Measurements from ENCODE around the gene PLB1.
"Not testable (repeated sequence)": the region's sequence is repeated elsewhere in the genome, so short reads cannot be mapped to it uniquely, and the experiment has no call there.

The PLB1 gene

DNA sequence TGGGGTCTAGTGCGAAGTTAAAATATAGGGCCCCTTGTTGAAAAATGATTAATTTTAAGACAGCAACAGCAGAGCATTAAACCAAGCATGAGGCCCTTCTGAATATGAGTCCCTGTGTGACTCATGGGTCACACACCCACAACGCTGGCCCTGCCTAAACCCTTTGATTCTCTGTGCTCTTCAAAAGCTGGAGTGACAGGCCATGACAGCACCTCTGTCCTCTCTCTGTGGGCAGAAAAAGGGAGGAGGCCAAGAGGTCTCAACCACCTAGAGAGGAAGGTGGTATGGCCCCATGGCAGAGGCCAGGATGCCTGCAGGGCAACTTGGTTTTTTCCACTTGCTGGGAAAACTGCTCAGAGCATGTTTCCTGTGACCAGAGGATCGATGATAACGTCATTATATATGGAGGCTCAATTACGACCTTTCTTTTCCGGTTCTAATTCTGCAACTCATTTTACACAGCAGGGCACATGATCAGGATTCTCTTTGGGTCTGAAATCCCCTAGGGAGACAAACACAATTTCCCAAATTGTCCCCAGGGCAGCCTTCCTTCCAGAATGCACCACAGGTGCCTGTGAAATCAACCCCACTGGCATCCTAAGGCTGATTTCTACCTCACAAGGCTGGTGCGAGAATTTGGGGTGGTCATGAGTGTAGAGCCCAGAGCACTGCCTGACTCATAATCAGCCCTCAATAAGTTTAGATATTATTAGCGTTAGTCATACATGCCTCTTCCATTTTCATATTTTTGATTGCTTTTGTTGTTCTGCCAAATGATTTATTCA, 153.8 kb downstream of the PLB1 start:
- no peak for FAIRE-seq

DNA sequence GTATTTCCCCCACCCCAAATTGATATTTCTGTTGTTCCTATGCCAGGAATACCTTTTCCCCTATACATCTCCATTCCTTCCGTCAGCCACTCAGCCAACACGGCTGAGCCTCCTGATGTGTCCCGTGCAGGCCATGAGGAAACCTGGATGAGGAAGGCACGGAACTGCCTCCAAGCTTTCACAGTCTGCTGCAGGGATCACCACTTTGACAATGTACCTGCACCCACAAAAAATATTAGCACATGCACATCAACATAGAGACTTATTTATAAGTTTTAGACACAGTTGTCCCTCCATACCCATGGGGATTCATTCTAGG, 154.4 kb downstream of the PLB1 start:
- no peak for FAIRE-seq

DNA sequence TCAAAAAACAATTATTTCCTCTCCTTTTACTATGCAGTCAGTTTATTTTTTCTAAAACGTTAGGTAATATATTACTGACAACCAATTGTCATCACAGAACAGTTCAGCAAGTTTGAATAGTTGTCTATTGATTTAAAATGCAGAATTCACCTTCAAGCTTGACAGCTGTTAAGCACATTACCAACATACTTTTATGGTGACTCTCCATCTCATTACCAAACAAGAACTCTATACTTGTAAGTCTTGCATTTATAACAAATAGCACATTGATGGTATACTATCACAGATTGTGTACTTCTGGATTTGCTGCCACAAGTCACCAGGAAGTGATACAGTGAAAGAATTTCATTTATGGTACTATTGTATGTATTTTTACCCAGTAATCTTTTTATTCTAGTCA, 156.4 kb downstream of the PLB1 start:
- FAIRE-seq, result no peak

DNA sequence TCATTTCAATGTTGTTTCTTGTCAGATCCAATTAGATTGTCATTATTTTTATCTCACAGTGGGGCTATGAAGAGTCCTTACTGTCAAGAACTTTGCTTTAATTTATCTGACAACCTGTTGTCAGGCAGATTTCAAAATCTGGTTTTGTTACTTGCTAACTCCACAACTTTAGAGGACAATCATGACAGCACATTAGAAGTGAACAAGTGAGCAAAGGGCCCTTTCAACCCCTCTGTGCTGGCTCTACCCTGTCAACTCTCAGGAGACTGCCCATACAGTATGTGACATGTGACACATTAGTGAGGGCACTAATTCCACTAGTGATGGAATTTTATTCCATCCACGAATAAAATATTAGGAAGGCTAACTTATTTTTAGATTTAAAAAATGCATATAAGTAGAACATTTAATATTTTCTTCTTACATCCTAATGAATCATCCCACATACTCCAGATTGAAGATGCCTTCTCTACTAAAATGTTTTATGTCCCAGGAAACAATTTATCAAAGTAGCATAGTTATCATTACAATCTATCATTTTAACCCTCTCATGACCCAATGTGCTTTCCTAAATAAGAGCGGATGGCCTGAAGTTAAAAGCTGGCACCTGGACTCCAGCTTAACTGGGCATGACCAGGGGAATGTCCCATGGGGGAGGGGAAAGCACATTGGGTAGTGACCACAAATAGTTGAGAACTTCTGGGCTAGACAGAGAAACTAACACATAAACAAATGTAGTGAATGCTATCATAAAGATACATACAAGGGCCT, 158.2 kb downstream of the PLB1 start:
- FAIRE-seq, result no peak

DNA sequence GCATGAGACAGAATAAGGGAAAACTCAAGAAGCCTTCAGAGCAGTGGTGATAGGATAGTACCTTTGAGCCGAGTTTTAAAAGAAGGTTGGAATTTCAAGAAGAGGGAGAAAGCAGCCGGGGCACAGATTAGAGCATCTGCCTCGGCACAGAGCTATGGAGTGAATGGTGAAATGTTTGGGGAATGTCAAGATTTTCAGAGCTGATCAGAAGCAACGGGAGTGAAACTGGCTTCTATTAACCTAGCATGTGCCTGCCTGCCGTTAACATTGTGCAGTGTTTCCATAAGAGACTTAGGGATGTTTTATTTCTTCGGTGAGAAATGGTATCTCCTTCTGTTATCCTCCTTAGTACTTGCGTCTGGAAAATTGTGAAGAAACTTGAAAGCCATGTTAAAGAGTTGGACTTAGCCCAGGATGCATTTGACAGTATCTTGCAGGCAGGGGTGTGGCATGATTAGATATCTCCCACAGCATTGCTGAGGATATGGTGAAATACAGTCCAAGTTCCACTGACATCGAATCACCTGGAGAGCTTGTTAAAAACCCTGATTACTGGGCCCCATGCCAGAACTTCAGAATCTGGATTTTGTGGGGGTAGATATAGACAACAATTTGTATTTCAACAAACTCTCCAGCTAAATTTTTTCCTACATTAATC, 158.9 kb downstream of the PLB1 start:
- FAIRE-seq, result no peak

DNA sequence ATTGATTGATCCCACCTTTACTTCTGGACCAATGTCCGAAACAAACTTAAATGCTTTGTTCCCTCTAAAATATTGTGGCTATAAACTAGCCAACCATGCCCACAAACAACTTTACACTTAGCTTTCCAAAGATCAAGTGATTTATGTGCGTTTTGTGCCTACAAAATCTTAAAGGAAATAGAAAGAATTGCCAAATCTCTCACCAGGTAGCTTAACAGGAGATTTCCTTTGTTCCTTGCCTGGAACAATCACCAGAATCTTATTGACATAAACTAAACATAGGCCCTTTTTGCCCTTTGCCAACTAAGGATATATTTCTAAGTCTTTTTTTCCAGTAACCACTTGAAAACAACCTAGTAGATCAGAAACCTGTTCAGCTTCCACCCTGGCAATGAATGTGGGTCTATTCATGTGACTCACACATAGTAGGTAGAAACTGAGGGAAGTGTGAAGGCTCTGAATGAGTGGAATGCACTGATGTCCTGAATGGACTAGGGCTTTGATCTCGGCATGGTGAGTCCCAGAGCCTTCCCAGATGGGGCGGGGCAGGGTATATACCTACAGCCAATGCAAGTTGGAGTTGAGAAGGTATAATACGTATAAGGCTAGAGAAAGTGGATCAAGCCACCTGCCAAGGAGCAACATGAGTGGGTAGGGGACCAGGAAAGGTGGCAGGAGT, 161.2 kb downstream of the PLB1 start:
- no peak for FAIRE-seq

DNA sequence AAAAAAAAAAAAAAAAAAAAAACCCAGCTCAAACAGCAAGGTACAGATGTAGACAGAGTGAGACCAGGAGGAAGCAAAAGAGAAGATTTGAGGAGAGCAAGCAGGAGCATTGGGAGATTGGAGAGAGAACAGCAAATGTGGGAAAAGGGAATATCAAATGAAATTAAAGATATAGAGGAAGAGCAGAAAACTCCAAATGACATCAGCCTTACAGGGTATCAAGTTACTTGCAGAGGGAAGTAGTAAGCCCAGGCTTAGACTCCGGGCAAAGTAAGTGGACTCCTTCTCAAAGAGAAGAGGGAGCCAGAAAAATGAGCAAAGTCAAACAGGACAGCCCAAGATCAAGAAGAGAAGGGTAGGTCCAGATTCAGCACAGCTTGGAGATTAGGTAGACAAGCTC, 162.5 kb downstream of the PLB1 start:
- FAIRE-seq, result no peak

DNA sequence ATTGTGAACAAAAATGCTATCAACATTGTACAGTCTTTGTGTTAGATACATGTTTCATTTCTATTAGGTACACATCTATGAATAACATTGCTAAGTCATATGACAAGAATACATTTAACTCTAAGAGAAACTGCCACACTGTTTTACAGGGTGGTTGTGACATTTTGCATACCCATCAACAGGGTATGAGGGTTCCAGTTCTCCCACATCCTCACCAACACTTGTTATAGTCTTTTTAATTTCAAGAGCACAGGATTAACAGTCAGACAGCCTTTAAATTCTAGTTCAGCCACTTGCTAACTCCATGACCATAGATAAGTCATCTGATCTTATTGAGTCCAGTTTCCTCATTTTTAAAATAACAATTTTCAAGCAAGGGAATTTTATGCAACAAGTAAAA, 163.3 kb downstream of the PLB1 start:
- FAIRE-seq, result no peak

DNA sequence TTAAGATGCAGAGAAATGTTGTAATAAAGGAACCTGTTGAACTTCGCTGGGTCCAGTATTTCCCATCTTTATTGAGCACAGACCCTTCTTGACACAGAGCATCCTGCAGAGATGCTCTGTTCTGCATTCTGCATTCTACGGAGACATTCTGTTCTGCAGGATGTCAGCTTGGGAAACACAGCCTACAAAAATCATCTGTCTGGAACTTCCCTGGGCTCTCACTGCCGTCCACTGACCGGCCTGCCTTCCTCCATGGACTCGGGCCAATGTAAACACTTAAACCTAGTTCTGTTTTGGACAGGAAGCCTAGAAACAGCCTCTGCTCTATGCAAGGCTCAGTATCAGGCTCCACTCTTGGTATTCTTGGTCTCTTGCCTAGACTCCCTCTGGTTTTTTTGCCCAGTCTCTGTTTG, 165.7 kb downstream of the PLB1 start:
- FAIRE-seq, result no peak

DNA sequence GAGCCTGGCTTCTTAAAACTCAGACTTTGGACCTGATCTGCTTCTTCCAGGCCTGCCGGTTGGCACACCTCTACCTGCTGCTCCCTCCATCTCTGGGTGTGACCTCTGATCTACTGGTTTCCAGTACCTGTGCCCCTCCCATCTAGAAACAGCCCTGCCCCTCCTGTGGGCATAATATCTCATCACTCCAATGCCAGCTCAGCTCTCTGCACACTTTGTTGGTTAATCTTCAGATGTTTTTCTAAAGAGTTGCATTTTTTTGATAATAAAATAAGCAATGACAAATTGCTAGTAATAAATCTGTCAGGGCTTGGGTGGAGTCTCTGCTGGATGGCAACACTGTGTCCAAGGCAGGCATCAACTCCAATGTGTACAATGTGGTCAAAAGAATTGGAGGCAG, 166.2 kb downstream of the PLB1 start:
- no peak for FAIRE-seq

DNA sequence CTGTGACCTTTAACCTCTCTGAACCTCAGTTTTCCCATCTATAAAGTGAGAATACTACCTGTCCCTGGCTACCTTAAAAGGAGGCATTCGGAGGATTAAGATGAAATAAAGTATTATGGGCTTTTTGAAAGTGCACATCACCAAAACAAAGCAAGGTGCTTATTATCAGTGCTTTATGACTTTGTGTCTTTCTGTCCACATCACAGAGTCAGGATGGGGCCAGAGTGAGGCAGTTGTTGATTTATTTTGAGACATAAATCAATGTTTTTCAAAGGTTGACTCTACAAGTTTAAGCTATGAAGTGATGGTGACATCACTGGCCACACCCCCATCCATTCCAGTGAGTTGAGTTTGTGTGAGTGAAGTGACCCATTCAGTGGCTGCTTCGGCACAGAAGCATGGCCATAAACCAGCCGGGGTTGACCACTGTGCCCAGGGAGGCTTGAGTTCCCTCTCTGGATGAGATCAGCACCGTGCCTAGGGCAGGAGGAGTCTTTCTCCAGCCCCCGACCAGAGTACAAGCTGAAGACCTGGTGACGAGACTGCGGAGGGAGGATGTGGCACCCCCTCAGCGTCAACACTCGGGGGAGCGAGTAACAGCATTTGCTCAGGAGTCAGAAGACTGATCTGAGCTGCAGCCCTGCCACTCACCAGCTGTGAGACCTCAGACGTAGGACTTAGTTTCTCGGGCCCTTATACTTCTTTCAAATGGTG, 166.8 kb downstream of the PLB1 start:
- FAIRE-seq, result no peak

DNA sequence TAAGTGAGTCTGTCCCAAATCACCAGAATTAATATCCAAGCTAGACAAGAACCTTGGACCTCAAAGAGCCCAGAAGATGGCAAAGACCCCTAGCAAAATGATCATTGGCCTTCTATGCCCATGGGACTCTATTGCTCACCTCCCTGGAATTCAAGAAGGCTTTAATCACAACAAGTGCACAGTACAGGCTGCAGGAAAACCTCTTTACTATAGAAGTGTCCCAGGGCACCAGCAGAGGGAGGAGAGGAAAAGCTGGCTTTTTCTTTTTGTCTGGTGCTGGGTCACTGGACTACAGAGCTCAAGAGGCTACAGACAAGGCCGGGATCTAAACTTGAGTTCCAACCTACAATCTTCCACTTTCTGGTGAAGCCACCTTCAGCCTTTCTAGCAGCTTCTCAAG, 167.5 kb downstream of the PLB1 start:
- no peak for FAIRE-seq

DNA sequence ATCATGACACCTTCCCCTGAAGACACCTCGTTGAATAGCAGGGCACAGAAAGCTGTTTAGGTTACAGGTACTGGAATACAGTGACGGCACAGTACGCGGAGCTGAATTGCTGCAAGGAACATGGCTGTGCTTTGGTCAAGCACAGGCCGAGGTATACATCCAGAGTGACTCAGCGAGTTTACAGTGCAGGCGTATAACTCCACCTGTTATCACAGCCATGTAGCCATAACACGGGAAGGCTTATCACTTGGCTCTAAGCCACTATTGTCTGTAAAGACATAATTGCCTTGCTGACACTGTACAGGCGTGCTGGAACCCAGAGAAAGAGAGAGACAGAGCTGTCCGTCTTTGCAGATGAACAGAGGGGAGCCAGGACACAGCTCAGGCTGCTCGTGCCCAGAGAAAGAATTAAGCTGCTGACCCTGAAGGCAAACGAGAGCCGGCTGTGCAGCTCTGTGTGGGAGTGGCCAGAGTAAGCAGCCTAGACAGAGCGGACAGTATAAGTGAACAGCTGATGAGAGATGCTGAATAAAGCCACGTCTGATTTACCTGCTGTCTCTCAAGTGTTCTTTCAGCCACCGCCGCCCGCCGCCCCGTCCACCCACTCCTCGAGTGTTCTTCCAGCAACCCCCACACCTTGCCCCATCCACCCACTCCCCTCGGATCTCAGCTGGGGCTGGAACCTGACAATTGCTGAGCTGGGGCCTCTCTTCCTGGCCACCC, 168.4 kb downstream of the PLB1 start:
- FAIRE-seq, result no peak

DNA sequence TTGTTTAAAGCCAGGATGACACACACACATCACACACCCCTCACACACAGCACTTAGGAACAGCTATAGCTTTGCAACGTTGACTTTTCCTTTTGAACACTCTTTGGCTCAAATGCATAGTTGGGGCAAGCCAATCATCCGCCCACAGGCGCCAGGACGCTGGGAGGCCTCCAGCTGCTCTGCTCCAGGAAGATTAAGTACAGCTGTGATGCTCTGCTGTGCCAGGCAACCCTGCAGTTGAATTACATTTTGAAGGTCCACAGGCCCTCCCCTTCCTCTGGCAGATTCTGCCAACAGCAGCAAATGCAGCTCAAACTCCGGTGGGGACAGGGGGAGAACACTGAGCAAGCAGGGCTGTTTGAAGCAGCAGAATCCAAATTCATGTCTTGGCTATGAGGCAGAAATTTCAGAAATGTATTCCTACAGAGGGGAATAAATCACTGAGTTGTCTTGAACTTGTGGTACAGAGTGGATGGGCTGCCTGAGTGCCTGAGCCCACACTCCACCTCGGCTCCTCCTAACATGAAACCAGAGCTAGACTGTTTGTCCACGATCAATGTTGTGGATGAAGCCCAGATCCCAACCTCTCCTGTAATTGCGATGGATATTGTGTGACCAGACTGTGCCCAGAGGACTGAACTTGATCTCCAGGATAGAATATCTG, 169.3 kb downstream of the PLB1 start:
- peak; percentile 89 for FAIRE-seq

DNA sequence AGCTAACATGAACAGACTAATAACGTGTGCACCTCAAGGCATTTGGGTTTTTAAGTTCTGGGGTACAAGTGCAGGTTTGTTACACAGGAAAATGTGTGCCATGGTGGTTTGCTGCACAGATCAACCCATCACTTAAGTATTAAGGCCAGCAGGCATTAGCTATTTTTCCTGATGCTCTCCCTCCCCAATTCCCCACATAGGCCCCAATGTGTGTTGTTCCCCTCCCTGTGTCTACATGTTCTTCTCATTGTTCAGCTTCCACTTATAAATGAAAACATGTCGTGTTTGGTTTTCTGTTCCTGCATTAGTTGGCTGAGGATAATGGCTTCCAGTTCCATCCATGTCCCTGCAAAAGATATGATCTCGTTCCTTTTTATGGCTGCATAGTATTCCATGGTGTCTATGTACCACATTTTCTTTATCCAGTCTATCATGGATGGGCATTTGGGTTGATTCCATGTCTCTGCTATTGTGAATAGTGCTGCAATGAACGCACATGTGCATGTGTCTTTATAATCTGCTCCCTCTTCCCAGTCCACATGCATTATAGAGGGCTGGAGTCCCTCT, 170.0 kb downstream of the PLB1 start:
- not testable (repeated sequence) for FAIRE-seq

DNA sequence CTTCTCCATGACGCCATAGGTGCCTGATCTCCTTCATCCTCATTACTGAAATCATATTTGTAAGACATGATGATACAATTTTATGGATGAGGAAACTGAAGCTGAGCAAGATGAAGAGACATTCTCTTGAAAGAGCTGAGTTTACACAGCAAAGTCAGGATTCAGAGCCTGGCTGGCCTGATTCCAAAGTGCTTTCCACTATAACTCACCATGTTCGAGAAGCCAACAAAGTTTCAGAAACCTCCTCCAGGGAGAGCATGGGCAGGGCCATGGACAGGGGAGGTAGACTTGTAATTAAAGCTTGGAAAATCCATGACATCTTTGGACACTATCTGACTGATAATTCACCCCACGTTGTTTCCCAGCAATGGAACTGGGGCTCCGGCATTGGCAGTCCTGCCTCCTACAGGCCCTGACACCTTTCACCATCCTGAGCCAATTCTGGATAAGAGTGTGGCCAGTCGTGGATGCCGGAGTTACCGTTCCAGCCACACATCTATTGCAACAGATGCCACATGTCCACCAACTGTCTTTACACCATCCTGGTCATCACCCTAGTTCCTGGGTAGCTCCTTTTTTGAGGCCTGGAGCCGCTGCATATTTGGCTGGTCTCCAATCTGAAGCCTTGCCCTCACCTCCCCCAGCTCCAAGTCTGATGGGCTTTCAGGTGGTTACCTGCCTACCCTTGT, 170.8 kb downstream of the PLB1 start:
- no peak for FAIRE-seq

DNA sequence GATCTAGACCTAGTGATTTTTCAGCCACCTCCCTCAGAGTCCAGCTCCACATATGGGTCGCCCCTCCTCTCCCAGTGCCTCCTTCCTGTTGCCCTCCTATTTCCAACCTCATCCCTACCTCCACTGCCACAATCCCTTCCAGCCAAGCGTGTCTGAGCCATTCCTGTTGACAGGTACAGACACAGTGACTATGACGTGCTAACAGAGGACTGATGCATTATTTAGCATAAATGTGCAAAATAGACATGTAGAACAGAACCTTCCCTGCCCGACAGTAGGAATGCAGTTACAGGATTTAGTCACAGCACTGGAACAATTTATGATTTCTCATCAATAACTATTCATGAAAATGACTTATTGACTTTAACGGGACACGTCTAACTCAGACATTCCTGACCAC, 171.4 kb downstream of the PLB1 start:
- FAIRE-seq, result no peak

DNA sequence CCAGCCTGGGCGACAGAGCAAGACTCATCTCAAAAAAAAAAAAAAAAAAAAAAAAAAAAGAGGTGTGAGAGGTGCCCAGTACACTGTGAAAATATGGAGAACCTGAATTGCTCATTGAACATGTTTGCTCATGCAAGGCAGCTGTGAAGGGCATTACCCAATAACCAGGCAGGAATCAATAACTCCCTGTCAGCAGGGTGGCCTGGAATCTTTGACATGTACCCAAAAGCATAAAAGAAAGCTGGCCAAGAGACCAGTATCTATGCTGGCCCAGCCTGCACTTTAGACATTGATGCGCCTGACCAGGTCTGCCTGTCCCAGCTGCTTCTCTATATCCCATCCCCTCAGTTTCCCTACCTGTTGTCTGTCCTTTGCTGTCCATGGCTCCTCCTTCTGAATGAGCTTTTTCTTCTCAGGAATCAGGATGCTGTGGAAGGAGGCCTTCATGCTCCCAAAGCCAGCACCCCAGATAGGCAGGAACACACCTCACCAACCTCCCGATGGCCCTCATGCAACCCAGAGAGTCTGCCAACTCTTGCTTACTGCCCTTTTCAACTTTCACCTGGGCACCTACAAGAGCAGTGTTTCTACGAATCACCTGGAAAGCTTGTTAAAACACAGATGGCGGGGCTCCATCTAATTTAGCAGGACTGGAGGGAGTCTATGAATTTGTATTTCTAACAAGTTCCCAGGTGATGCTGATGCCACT, 172.4 kb downstream of the PLB1 start:
- FAIRE-seq, result no peak

DNA sequence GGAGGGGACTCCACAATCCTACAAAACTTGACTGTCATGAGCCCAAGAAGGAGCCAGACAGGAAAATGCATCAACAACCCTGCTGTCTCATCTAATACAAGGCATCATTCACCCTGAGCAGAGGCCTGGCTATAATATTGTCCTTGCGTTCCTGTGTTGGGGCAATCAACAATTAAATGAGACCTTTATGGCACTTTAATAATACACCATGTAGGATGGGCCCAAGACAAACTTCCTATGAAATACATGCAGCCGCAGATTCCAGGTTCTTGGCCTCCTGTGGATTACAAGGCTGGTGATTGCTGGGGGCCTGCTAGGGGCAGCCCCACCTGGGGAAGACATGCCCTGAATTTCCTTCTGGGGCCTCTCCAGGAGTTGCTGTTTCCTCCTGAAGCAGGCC, 173.0 kb downstream of the PLB1 start:
- FAIRE-seq, result no peak

DNA sequence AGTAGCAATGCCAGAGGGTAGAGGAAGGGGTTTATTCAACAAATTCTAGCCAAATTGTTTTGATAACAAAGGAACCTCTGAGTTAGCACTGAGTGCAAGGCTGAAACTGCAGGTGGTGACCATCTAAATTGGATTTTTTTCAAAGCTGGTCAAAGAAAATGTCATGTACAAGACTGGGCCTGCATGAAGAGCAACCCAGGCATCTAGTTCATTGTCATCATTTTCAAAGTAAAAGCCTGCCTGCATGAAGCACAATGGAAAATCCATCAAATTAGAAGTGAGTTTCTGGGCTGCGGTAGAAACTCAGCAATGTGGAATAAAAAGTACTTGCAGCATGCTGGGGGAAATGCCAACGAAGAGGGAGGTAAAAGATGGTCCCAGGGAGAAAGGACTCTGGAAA, 175.0 kb downstream of the PLB1 start:
- no peak for FAIRE-seq
